K562 (cell line): ENCODE results near the gene AHSG. TPM values are rescaled to one million over a fixed set of nuclear protein-coding genes. Genes with fewer than 3 reads are reported as not detected.

ENCODE experiments used
- ARID2 ChIP-seq: fragments of 450-650 bp; IDR thresholded peaks from 2 replicates; pipeline ENCODE4 v1.6.1; 2017; ENCODE audit warnings: antibody characterized with exemption, mild to moderate bottlenecking
- BHLHE40 ChIP-seq: IDR thresholded peaks from 2 replicates; pipeline ENCODE4 v1.6.1; 2011; ENCODE audit warnings: low read length, improper control_type of control experiment
- CBX1 ChIP-seq: sonication (generic); IDR thresholded peaks from 2 replicates; pipeline ENCODE4 v1.6.1; 2016; ENCODE audit warnings: antibody characterized with exemption, low read depth, mild to moderate bottlenecking
- CBX5 ChIP-seq: IDR thresholded peaks from 2 replicates; pipeline ENCODE4 v1.6.1; 2014; ENCODE audit warnings: low read depth, borderline replicate concordance
- DPF2 ChIP-seq: fragments of 450-650 bp; IDR thresholded peaks from 2 replicates; pipeline ENCODE4 v1.6.1; 2016
- EZH2 ChIP-seq: IDR thresholded peaks from 2 replicates; pipeline ENCODE4 v1.6.1; 2012; ENCODE audit warnings: low read depth, mild to moderate bottlenecking, inconsistent platforms, low read length, borderline replicate concordance
- HDAC1 ChIP-seq, 2 experiments: fragments of 450-650 bp; IDR thresholded peaks; 2 replicates each; pipeline ENCODE4 v1.6.1; 2016 to 2017; ENCODE audit warnings: inconsistent platforms in 1 of 2, mild to moderate bottlenecking in 1 of 2, moderate library complexity in 1 of 2
- MAFF ChIP-seq: IDR thresholded peaks from 2 replicates; pipeline ENCODE4 v1.6.1; 2012; ENCODE audit warnings: low read length, improper control_type of control experiment
- MAX ChIP-seq: sonication (generic); formaldehyde crosslinking; IDR thresholded peaks from 2 replicates; pipeline ENCODE4 v1.9.0; 2022; ENCODE audit warnings: mild to moderate bottlenecking, missing genetic modification reagents
- MCM2 ChIP-seq: fragments of 450-650 bp; IDR thresholded peaks from 2 replicates; pipeline ENCODE4 v1.6.1; 2017; ENCODE audit warnings: low read depth, mild to moderate bottlenecking
- NFIC ChIP-seq: fragments of 450-650 bp; IDR thresholded peaks from 2 replicates; pipeline ENCODE4 v1.6.1; 2017; ENCODE audit warnings: mild to moderate bottlenecking, inconsistent platforms
- PCBP2 ChIP-seq: fragments of 200-400 bp; formaldehyde crosslinking; IDR thresholded peaks from 2 replicates; pipeline ENCODE4 v1.6.1; 2018; ENCODE audit warnings: low read length, low read depth, mild to moderate bottlenecking, moderate library complexity; ENCODE audit not compliant: poor library complexity, severe bottlenecking
- POLR3A ChIP-seq: IDR thresholded peaks from 2 replicates; pipeline ENCODE4 v1.6.1; 2011; ENCODE audit warnings: borderline replicate concordance, mild to moderate bottlenecking, moderate library complexity; ENCODE audit not compliant: insufficient read length, insufficient read depth; ENCODE audit errors: extremely low read depth
- RB1 ChIP-seq: fragments of 450-650 bp; IDR thresholded peaks from 2 replicates; pipeline ENCODE4 v1.6.1; 2017; ENCODE audit warnings: low read depth, mild to moderate bottlenecking
- RBM15 ChIP-seq: fragments of 200-400 bp; formaldehyde crosslinking; IDR thresholded peaks from 2 replicates; pipeline ENCODE4 v1.6.1; 2018; ENCODE audit warnings: mild to moderate bottlenecking, low read length, moderate library complexity; ENCODE audit not compliant: insufficient read depth
- SMARCE1 ChIP-seq: fragments of 450-650 bp; IDR thresholded peaks from 2 replicates; pipeline ENCODE4 v1.7.1; 2016; ENCODE audit warnings: mild to moderate bottlenecking
- SOX6 ChIP-seq: fragments of 450-650 bp; IDR thresholded peaks from 2 replicates; pipeline ENCODE4 v1.6.1; 2014; ENCODE audit warnings: mild to moderate bottlenecking
- TFAP4 ChIP-seq: sonication (generic); formaldehyde crosslinking; IDR thresholded peaks from 2 replicates; pipeline ENCODE4 v1.8.0; 2022; ENCODE audit warnings: missing genetic modification reagents, mild to moderate bottlenecking, moderate library complexity, borderline replicate concordance
- THRB ChIP-seq: fragments of 450-650 bp; formaldehyde crosslinking; conservative IDR thresholded peaks from 2 replicates; pipeline ENCODE4 v1.4.0; 2022; ENCODE audit warnings: mild to moderate bottlenecking, missing genetic modification characterization
- XRCC5 ChIP-seq: fragments of 200-400 bp; formaldehyde crosslinking; IDR thresholded peaks from 2 replicates; pipeline ENCODE4 v1.6.1; 2017; ENCODE audit warnings: low read depth, mild to moderate bottlenecking, low read length
- ZFP36 ChIP-seq: fragments of 150-350 bp; IDR thresholded peaks from 2 replicates; pipeline ENCODE4 v1.6.1; 2018; ENCODE audit warnings: low read length, low read depth; ENCODE audit not compliant: partially characterized antibody
- ZHX1 ChIP-seq: fragments of 150-350 bp; conservative IDR thresholded peaks from 2 replicates; pipeline ENCODE4 v1.6.1; 2014; ENCODE audit warnings: low read length
- ZNF133 ChIP-seq: fragments of 250-450 bp; sonication (Bioruptor Pico); IDR thresholded peaks from 2 replicates; pipeline ENCODE4 v1.4.0; 2020; ENCODE audit warnings: mild to moderate bottlenecking
- ZNF707 ChIP-seq: fragments of 250-450 bp; sonication (Bioruptor Pico); conservative IDR thresholded peaks from 2 replicates; pipeline ENCODE4 v1.8.0; 2022; ENCODE audit warnings: inconsistent platforms, mild to moderate bottlenecking, moderate library complexity
- polyA plus RNA-seq, 8 experiments: library from polyadenylated mRNA; depleted of rRNA in 4 of 8; stranded (reverse) in 5 of 8; unstranded in 3 of 8; fragments of >200 nt; fragmentation: Nextera tagmentation in 2 of 8; fragmentation: Illumina TruSeq in 1 of 8; extraction: Ambion mirVana in 2 of 8; extraction: Trizol in 1 of 8; gene quantifications; 2 replicates each; pipeline versions ENCODE4 v1.2.1 to v1.2.3, GENCODE V29; 2011 to 2014; ENCODE audit warnings: inconsistent platforms in 1 of 8, missing spikeins in 1 of 8
- total RNA-seq, 7 experiments: library from RNA; depleted of rRNA in 6 of 7; stranded (reverse); fragments of >200 nt in 6 of 7; fragmentation: Illumina TruSeq in 2 of 7; extraction: Trizol in 2 of 7; gene quantifications; 2 replicates each; pipeline versions ENCODE4 v1.2.1 to v1.2.3, GENCODE V29; 2011 to 2021; ENCODE audit warnings: low replicate concordance in 1 of 7

The AHSG gene
- total and polyA plus RNA-seq, 9 of the 15 experiments (the other 6 are each of a cell fraction or from before 2014, with no cell fraction given): 0.69 TPM; not detected in 8

- no peak for TF ChIP-seq DPF2
- no peak for TF ChIP-seq ZNF133 (CRISPR knock-in tag)
- no peak for TF ChIP-seq MAFF
- peak; percentile 50; the same call in 1 of the 2 replicates for TF ChIP-seq BHLHE40
- TF ChIP-seq NFIC: peak; percentile 43; the same call in 1 of the 2 replicates
- TF ChIP-seq HDAC1 (IDR thresholded peaks at IDR 0.05): no peak
- TF ChIP-seq ARID2: peak; percentile 52; the same call in 1 of the 2 replicates
- TF ChIP-seq XRCC5: 0 out of 2 replicates have a peak, but pooled peaks have one; percentile 49
- TF ChIP-seq EZH2: no peak
- TF ChIP-seq MAX: 0 out of 2 replicates have a peak, but pooled peaks have one; percentile 13
- TF ChIP-seq CBX5: 0 out of 2 replicates have a peak, but pooled peaks have one; percentile 11
- TF ChIP-seq PCBP2: no peak
- TF ChIP-seq SOX6: no peak
- no peak for TF ChIP-seq MCM2
- no peak for TF ChIP-seq POLR3A
- TF ChIP-seq RB1: peak; percentile 55; the same call in 1 of the 2 replicates
- no peak for TF ChIP-seq SMARCE1
- TF ChIP-seq ZFP36: no peak
- TF ChIP-seq ZNF707 (CRISPR knock-in tag): no peak
- TF ChIP-seq RBM15: no peak
- TF ChIP-seq CBX1: no peak
- TF ChIP-seq THRB: no peak
- TF ChIP-seq TFAP4 (CRISPR knock-in tag): peak; percentile 31; the same call in 1 of the 2 replicates
- TF ChIP-seq ZHX1: no peak
Observed at GRCh38 chr3:186617036-186617946, 4.4 kb downstream of the AHSG start (continued).
